Measurements from ENCODE around the gene TBX19. TPM values are rescaled to one million over a fixed set of nuclear protein-coding genes. Genes with fewer than 3 reads are reported as not detected.

Gene TBX19
- total and polyA plus RNA-seq, 2 of the 8 experiments (the other 6 are each of a cell fraction or from before 2014, with no cell fraction given): 1.0 to 1.8 TPM

GRCh38 chr1:168273575-168273974 lies 7.1 kb upstream of the TBX19 start:
- Histone ChIP-seq H3K14ac (ENCODE audit: insufficient read length) (no peak overlapping the region), H3K9ac (replicated peaks in 1 of 4; ENCODE audit: extremely low read depth in 1 of 4, low read depth in 3 of 4, low read length in 3 of 4) (no peak overlapping the region), H3K79me1 (ENCODE audit: low read depth, low read length) (no peaks in the 10 kb centered on the region), H2BK120ac (replicated peaks; ENCODE audit: low read depth, low read length) (no peak overlapping the region), H2BK12ac (ENCODE audit: low read depth, low read length) (no peak overlapping the region), H4K91ac (replicated peaks; ENCODE audit: insufficient read length, low read length) (no peak overlapping the region), H3K27ac (ENCODE audit: low read depth, low read length) (no peak overlapping the region), H4K20me1 (replicated peaks in 1 of 2; ENCODE audit: control insufficient read depth in 1 of 2, insufficient read depth in 2 of 2, low read length in 2 of 2) (no peaks in the 10 kb centered on the region), H2BK15ac (ENCODE audit: low read length) (no peak overlapping the region), H2BK20ac (ENCODE audit: low read length) (no peak overlapping the region), H3K9me3 (ENCODE audit: insufficient read depth in 2 of 2, low read depth in 1 of 2, low read length in 1 of 2) (no peaks in the 10 kb centered on the region), H2BK5ac (ENCODE audit: low read depth, low read length) (no peak overlapping the region), H3K4ac (replicated peaks; ENCODE audit: insufficient read length, low read depth, low read length) (no peak overlapping the region), H4K5ac (ENCODE audit: insufficient read length, low read depth, low read length) (no peak overlapping the region), H3K18ac (ENCODE audit: extremely low read depth, low read length) (no peak overlapping the region), H3K23me2 (ENCODE audit: low read depth, low read length) (no peaks in the 10 kb centered on the region), H2AK5ac (ENCODE audit: low read depth, low read length) (no peak overlapping the region), H3K27me3 (replicated peaks in 1 of 4; ENCODE audit: control insufficient read depth in 3 of 4, extremely low read depth in 1 of 4, insufficient read depth in 3 of 4, low read length in 3 of 4) (no peaks in the 10 kb centered on the region), H2AFZ (ENCODE audit: low read length) (no peak overlapping the region), H3K4me3 (ENCODE audit: extremely low read depth in 1 of 4, insufficient read depth in 2 of 4, low read depth in 3 of 4, low read length in 4 of 4) (no peak overlapping the region), H3K36me3 (ENCODE audit: control insufficient read depth in 2 of 4, insufficient read depth in 4 of 4, low read length in 3 of 4) (no peaks in the 10 kb centered on the region), H3K23ac (ENCODE audit: insufficient read length) (no peak overlapping the region), H3K4me1 (replicated peaks in 1 of 4; ENCODE audit: control insufficient read depth in 3 of 4, insufficient read depth in 4 of 4, low read length in 3 of 4) (no peaks in the 10 kb centered on the region), H3K56ac (replicated peaks; ENCODE audit: insufficient read length, low read depth, low read length) (no peak overlapping the region), H4K8ac (ENCODE audit: extremely low read depth, insufficient read depth, low read length) (no peak overlapping the region), H3K79me2 (ENCODE audit: control insufficient read depth in 1 of 2, insufficient read depth in 2 of 2, low read length in 2 of 2) (no peaks in the 10 kb centered on the region), H3K4me2 (ENCODE audit: insufficient read depth in 1 of 2, low read depth in 2 of 2, low read length in 2 of 2) (no peak overlapping the region)
- CTCF ChIA-PET (ENCODE audit: partially characterized antibody): no interaction called here
- DNase-seq (ENCODE audit: low read depth in 1 of 2, low spot score in 2 of 2) (no peak), FAIRE-seq (no peak)
- POLR2A ChIA-PET (ENCODE audit: partially characterized antibody): no interaction called here
- 91% methylated on average over 1 of the region's 1 CpG; no CpG with 5 or more reads in 1 of the 2 experiments for WGBS, 2 experiments (ENCODE audit: extremely low coverage in 1 of 2, insufficient coverage in 1 of 2, insufficient read length in 1 of 2, insufficient replicate concordance in 2 of 2, low coverage in 1 of 2, low lambda C conversion rate in 2 of 2, missing lambda C conversion rate in 1 of 2)
- TF ChIP-seq ZNF274 (IDR thresholded peaks at IDR 0.05; ENCODE audit: borderline replicate concordance, extremely low read depth, low read length) (no peak), EZH2 (IDR thresholded peaks at IDR 0.05; ENCODE audit: low read depth, low read length, severe bottlenecking) (no peak)

Data from H1 (cell line).